A549 treated with AZD2906 at 1 μM for 4 hours (cell line): ENCODE measurements around the gene TRIM28. TPM values are rescaled to one million over a fixed set of nuclear protein-coding genes. Genes with fewer than 3 reads are reported as not detected.

Source experiments
- total RNA-seq: library from RNA; stranded (reverse); fragments of 200-300 nt; extraction: Qiagen RNA extraction; gene quantifications from 5 replicates; pipeline ENCODE4 v1.2.3, GENCODE V29; 2022

Gene TRIM28
- total RNA-seq: 657 to 706 TPM (median 668 TPM) in 5 replicates

DNA sequence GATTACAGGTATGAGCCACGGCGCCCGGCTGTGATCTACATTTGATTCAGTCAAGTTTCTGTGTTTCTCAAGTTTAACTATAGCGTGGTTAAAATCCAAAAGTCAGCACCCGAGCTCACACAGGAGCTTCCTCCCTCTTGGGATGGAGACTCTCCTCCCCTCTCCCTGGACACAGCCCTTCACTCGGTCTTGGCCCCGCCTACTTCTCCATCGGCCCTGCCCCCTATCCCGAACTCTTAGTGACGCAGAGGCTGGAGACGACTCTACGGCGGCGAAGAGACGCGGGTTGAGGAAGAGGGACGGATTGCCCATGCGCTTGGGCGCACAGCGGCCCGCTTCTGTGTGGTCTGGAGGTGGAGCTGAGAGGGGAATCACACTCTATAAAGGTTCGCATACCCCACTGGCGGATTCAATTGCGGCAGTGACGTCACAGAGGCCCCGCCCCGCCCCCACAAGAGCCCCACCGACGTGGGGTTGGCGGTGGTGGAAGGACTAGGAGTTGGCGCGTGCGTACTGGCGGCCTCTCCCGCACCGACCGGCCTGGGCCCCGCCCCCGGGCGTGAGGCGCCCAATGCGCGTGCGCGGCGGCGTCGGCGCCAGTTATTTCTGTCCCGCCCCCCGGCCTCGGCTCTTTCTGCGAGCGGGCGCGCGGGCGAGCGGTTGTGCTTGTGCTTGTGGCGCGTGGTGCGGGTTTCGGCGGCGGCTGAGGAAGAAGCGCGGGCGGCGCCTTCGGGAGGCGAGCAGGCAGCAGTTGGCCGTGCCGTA lies at the start of gene TRIM28:
Gene TRIM28, plus strand, starts transcription at position 239 of the 765 bp plus-strand sequence. CDS start 694 bp downstream, outside the sequence.

DNA sequence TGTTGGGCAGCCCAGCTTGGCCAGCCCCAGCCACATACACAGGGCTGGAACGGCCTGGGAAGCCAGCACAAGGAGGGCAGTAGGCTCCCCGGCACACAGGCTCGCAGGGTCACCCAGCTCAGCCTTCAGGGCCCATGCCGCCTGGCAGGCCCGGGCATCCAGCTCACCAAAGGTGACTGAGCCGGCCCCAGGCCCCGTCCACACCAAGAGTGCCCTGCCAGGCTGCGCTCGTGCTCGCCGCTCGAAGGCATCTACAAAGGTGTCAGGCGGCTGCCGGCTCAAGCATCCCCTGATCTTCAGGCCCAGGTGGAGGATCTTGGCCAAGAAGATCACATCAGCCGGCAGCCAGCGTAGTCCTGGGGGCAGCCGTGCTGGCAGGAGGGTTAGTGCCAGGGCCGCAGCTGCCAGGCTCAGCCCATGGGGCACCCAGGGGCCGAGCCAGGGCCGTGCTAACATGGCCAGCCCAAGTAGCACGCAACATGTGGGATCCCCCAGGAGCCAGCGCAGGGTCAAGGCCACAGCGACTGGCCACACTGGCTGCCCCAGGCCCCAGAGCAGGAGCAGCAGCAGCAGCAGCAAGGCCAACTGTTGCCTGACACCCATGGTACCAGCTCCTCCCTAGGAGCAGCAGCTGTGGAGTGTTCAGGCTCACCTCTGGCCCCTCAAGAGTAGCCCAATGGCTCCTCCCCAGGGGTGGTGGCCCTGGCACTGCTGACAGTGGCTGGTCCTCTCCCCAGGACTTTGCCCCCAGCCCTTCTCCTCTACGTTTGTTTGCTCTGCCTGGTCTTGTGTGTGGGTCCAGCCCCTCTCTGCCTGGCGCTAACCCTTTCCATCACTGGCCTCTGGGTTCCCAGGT lies 32.3 kb upstream of the TRIM28 start, which contains the start of gene SLC27A5:
Gene SLC27A5, minus strand, starts transcription at position 640 of the 856 bp plus-strand sequence. Its CDS starts 37 bp downstream, at position 603.

DNA sequence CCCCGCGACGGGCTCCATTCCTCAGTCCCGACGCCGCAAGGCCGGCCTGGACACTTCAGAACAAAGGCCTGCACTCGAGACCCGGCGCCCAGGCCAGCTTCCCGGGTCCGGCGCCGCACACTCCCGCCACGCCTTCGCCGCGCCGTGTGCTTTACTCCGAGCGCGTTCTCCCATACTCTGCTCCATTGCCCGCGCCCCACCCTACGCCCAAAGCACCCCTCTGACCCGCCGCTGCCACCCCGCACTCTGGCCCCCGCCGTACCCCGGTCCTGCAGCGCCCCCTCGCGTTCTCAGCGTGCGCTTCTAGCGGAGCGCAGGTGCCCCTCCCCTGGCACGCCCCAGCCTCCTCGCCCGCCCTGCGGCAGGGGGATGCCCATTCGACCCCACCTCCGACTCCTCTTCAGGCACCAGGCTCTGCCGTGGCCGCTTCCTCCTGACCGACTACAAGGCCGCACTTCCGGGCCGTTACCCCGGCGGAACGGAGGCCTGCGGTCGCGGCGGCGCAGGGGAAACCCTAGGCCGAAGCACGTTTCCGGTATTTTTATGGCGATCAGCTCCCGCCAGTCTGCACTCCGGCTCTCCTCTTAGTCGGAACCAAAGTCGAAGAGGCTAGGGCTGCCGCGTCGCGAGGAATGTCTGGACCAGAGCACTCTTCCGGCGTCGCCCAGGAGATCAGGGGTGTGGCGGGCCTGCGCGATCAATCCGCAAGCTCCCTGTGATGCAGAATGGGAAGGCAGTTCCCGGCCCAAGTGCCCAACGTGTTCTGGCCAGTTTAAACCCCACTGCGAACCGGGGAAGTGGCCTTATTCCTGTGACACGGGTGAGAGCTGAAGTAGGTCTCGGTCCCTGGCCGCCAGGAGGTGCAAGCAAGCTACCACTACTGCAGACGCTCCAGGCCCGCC lies 24.3 kb upstream of the TRIM28 start, which contains the start of gene ZBTB45:
Gene ZBTB45, minus strand, starts transcription at position 456 of the 902 bp plus-strand sequence. CDS start 2,137 bp downstream, outside the sequence.

DNA sequence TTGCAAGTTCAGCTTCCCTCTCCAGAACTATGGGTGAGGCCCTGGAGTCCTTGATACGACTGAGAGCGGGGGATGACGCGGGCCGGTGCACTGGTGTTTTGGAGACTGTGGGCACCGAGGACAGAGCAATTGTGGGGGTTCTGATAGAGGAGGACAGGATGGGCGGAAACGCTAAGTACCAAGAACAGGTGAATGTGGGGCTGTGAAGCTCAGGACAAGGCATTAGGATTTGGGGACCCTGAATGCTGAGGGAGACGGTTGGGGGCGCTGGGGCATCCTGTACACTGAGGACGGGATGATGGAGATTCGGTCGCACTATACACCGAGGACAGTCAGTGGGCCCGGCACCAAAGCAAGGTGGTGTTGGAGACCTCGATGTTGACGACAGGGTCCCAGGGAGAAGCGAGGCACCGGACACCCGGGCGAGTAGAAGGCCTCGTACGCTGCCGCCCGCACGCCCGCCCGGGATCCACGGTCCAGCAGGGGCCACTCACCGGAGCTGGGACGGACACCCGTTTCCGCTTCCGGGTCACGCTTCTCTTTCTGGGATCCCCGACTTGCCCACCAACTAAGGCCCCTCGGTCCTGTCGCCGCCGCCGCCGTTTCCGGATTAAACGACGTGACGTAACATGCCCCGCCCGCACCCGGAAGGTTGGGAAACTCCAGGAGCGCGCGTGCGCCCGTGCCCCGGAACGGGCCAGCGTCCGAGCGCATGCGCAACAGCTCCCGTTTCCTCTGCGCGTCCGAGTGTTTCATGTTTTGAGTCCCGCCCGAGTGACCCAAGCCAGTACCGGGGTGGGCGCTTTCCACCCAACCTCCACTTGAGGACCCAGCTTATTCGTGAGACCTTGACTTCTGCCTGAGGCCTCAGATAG lies 10.9 kb downstream of the TRIM28 start, which contains the start of gene CHMP2A:
Gene CHMP2A, minus strand, starts transcription at position 612 of the 875 bp plus-strand sequence. CDS start 893 bp downstream, outside the sequence.

DNA sequence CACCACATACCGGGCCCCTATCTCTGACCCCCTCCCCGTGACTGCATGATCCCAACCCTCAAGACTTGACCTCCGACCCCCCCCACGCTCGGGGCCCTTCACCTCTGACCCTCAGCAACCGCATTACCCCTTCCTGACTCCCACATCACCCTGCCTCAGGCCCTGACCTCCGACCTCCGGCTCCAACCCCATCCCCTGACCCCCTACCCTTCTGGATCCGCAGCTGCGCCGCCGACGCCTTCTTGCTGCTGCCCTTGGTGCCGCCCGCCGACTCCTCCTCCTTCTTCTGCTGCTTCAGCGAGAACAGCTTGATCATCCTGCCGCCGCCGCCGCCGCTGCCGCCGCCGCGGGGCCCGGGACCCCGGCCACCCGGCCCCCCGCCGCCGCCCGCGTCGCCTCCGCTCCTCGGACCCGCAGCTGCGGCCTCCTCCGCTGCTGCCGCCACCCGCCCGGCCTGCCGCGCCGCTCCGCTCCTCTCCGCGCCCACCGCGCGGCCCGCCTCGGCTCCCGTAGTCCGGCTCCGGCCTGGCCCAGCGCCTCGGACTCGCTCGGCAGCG lies 14.3 kb downstream of the TRIM28 start, which contains the start of gene UBE2M:
Gene UBE2M, minus strand, starts transcription at position 546 of the 557 bp plus-strand sequence. Its CDS starts 230 bp downstream, at position 316.

DNA sequence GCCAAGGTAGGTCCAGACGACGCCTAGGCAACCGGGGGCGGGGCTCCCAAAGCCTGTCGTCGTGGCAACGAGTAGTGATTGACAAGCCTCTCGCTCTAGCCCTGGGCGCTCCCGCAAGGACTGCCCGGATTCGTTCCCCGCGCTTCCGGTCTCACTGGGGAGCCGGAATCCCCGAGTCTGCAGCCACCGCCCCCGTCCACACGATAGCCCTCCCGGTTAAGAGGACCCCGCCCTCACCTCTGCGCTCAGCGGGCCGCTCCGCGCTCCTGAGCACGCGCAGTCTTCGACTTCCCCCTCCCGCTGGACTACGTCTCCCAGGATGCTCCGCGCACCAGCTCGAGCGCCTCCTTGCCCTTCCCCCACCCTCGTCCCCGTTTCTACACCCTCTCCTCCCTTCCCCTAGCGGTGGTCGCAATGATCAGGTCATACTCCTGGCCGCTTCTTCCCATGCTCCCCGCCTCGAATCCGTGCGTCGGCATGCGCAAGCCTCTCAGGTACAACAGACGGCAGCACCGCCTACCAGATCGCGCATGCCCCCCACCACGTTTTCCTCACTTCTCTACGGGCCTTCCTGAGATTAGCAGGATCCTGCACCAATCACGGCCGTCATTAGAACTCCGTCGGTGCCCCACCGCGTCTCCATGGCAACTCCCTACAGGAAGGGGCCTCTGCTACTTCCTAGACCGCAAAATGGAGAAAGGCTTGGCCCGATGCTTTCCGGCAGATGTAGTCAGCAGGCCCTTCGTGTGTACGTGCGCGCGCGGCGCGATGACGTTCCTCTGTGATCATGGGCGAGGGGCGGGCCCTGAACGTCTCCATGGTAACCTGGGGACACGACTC lies 29.2 kb downstream of the TRIM28 start, which contains the start of gene MZF1:
Gene MZF1, minus strand, starts transcription at position 518 of the 840 bp plus-strand sequence. CDS start 1,946 bp downstream, outside the sequence.

Other genes starting within 250 kb of the TRIM28 start
- gene ERVK3-1, start 238.7 kb upstream of the TRIM28 start, total RNA-seq: 89.5 to 102 TPM (median 92.6 TPM) in 5 replicates
- 2.2 to 2.7 TPM (median 2.6 TPM) in 5 replicates for gene ZSCAN22, start 217.1 kb upstream of the TRIM28 start, total RNA-seq
- gene A1BG, start 190.6 kb upstream of the TRIM28 start, total RNA-seq: 8.5 to 15.2 TPM (median 13.9 TPM) in 5 replicates
- 0.82 to 1.3 TPM (median 1.2 TPM) in 5 replicates for gene ZNF497, start 181.3 kb upstream of the TRIM28 start, total RNA-seq
- gene ZNF837, start 163.0 kb upstream of the TRIM28 start, total RNA-seq: 1.1 to 1.9 TPM (median 1.4 TPM) in 5 replicates
- gene RPS5, start 156.8 kb upstream of the TRIM28 start, total RNA-seq: 2,252 to 2,656 TPM (median 2,538 TPM) in 5 replicates
- 0.13 to 0.19 TPM (median 0.16 TPM) in 4 of 5 replicates, not detected in the other for gene RNF225, start 148.4 kb upstream of the TRIM28 start, total RNA-seq
- gene ZNF584, start 135.4 kb upstream of the TRIM28 start, total RNA-seq: 16.7 to 18.7 TPM (median 17.2 TPM) in 5 replicates
- gene ZNF132, start 103.9 kb upstream of the TRIM28 start, total RNA-seq: 0.07 to 0.11 TPM (median 0.09 TPM) in 5 replicates
- gene ZNF324B, start 92.4 kb upstream of the TRIM28 start, total RNA-seq: 6.1 to 7.5 TPM (median 6.6 TPM) in 5 replicates
- gene ZNF324, start 77.0 kb upstream of the TRIM28 start, total RNA-seq: 8.9 to 10.3 TPM (median 9.8 TPM) in 5 replicates
- 11.3 to 13.4 TPM (median 13.0 TPM) in 5 replicates for gene ZNF446, start 67.7 kb upstream of the TRIM28 start, total RNA-seq
- 19.5 to 36.1 TPM (median 30.2 TPM) in 5 replicates for gene SLC27A5, start 32.1 kb upstream of the TRIM28 start, total RNA-seq
- gene ZBTB45, start 24.3 kb upstream of the TRIM28 start, total RNA-seq: 15.8 to 21.7 TPM (median 21.5 TPM) in 5 replicates
- gene CHMP2A, start 11.0 kb downstream of the TRIM28 start, total RNA-seq: 189 to 217 TPM (median 204 TPM) in 5 replicates
- 112 to 141 TPM (median 129 TPM) in 5 replicates for gene UBE2M, start 14.5 kb downstream of the TRIM28 start, total RNA-seq
- gene MZF1, start 29.3 kb downstream of the TRIM28 start, total RNA-seq: 8.8 to 14.7 TPM (median 14.1 TPM) in 5 replicates